HG03175 (cell line): ENCODE measurements around the gene DRAM1.
"Not testable (repeated sequence)": the region's sequence is repeated elsewhere in the genome, so short reads cannot be mapped to it uniquely, and the experiment has no call there.

ENCODE experiments used
- ATAC-seq: cut with Tn5 transposase; IDR thresholded peaks from one replicate; pipeline ENCODE4 v1.9.1; 2021; ENCODE audit warnings: mild to moderate bottlenecking, moderate library complexity; ENCODE audit not compliant: unreplicated experiment

The DRAM1 gene

DNA sequence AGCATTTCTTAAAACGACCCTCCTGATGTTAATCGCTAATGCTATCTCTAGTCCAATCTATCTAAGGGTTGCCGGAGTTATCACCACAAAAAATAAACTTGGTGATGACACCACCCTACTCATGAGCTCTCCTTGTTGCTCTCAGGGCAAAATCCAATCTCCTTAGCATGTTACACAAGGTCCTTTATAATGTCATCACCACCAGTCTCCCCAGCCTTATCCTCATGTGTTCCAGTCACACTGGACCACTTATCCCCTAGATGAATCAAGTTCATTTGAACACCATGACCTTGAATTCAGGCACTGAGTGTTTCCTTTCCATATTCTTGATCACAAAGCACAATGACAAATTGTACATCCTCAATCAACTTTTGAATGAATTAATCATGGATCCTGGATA lies 19.0 kb upstream of the DRAM1 start:
- ATAC-seq: no peak

DNA sequence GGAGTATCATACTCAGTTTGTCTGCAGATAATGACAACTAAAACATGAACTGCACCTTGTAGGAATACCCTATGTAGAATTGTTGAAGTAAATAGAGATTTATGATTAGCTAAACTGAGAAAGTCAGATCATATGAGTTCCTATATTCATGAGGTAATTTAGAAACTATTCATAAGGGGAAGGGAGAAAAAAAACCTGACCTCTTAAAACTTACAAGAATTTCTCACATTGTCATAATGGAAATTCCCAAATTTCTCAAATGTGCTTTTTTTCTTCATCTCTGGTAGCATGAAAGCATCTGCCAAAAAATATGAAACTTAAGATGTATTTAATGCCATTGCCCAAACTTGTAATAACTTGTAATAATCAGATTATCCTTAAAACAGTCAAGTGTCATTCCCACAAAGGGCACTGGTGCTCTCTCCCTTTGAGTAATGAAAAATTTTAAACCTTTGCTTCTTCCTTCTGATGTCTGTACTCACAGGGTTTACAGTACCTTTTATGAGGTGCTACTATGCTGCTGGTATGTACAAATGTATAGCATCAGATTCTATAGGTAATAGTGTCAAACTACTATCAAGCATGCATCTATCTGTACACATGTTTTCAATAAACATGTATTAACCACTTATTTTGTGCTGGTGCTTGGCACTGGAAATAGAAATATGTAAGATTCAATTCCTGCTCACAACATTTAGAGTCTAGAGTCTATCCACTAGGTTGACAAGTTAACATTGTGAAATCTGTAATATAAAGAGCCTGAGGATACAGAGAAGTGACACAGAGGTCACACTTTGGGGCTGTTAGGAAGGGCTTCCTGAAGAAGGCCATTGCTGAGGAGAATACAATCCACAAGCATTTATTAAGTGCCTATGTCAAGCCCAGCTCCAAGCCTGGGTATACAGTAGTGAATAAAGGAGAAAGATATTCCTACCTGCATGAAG lies 17.4 kb upstream of the DRAM1 start:
- ATAC-seq: no peak

DNA sequence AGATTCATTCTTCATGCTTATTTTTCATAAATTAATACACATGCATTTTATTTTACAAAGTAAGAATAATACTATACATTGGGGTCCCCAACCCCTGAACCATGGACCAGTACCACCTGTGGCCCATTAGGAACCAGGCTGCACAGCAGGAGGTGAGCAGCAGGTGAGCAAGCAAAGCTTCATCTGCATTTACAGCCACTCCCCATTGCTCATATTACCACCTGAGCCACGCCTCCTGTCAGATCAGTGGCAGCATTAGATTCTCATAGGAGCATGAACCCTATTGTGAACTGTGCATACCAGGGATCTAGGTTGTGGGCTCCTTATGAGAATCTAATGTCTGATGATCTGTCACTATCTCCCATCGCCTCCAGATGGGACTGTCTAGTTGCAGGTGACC lies 15.7 kb upstream of the DRAM1 start:
- ATAC-seq: not testable (repeated sequence)

DNA sequence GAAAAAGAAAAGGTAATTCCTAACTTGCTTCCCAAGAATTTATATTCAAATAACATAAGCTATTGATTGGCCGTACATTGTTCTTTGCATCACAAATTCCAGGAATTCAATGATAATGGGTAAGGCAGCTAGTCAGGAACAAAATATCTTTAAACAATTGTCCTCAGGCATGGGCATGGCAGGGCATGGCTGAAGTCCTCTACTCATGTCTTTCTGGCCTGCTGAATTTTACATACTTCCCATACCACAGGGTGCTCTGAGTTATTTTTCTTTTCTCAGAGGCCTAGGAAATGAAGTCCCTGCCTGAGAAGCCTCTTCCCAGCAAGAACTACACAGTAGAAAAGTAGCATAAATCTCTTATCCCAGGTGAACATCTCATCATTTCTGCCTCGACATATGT lies 15.1 kb upstream of the DRAM1 start:
- no peak for ATAC-seq

DNA sequence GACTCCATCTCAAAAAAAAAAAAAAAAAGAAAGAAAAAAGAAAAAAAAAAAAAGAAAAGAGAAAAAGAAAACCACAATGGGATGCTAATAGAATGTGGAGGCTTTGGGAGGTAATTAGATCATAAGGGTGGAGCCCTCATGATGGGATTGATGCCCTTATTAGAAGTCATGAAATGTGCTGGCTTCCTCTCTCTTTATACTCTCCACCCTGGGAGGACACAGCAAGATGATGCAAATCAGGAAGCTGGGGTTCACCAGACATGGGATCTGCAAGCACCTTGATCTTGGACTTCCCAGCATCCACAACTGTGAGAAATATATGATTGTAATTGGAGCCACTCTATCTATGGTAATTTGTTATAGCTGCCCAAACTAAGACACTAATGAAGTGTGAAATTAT lies 13.4 kb upstream of the DRAM1 start:
- no peak for ATAC-seq

DNA sequence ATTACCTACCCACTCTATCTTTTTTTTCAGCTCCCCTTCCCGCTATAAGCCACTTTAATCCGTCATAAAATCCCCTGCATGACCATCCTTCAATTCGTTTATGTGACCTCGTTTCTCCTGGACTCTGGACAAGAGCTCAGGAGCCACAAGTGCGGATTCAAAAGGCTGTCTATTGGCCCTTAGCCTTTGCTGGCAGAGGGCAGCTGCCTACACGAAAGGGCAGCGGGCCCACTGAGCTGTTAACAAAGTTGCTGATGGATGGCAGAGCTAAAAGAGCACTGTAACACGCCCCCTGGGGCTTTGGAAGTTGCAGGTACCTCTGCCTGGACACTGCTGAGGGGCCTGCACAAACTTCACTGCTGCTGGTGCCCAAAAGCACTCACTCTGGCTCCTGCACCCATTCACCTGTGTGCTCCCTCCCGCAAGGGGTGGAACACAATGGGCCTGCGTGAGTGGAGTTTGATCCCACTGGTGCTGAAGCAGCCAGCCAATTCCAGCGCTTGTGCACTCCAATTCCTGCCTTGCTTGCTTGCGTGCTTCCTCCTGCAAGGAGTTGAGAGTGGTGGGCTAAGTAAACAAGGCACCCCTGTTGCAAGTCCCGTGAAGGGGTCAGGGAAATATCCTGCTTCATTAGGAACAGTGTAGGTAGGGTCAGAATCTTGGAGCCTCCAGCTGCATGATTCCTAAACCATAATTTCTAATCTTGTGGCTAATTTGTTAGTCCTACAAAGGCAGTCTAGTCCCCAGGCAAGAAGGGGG lies 10.6 kb upstream of the DRAM1 start:
- no peak for ATAC-seq

DNA sequence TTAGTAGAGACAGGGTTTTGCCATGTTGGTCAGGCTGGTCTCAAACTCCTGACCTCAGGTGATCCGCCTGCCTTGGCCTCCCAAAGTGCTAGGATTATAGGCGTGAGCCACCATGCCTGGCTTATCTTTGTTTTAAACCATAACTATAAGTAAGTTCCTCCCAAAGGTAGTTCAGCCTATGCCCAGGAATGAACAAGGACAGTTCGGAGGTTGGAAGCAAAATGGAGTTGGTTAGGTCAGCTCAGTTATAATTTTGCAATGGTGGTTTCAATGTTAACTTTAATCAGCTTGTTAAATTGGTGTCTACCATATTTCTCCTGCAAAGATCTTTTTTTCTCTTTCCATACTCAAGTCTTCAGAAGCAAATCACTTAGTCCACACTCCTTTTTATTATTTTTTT lies 9.8 kb upstream of the DRAM1 start:
- ATAC-seq: not testable (repeated sequence)

DNA sequence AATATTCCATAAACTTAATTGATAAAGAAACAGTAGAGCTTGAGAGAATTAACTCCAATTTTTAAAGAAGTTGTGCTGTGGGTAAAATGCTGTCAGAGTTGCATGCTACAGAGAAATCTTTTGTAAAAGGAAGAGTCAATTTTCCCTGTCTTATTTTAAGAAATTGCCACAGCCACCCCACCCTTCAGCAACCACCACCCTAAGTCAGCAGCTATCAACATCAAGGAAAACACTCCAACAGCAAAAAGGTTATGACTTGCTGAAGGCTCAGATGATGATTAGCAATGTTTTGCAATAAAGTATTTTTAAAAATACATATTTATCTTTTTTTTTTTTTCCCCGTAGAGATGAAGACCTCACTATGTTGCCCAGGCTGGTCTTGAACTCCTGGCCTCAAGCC lies 6.5 kb upstream of the DRAM1 start:
- ATAC-seq: no peak

DNA sequence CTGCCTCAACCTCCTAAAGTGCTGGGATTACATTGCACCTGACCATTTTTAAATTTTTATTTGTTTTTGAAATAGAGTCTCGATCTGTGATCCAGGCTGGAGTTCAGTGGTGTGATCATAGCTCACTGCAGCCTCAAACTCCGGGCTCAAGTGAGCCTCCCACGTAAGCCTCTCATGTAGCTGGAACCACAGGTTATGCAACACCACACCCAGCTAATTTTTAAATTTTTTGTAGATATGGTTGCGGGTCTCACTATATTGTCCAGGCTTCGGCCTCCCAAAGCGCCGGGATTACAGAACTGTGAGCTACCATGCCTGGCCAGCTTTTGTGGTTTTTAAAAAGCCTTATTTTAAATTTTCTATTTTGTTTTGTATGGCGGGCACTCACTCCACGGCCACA lies 2.2 kb upstream of the DRAM1 start:
- no peak for ATAC-seq

DNA sequence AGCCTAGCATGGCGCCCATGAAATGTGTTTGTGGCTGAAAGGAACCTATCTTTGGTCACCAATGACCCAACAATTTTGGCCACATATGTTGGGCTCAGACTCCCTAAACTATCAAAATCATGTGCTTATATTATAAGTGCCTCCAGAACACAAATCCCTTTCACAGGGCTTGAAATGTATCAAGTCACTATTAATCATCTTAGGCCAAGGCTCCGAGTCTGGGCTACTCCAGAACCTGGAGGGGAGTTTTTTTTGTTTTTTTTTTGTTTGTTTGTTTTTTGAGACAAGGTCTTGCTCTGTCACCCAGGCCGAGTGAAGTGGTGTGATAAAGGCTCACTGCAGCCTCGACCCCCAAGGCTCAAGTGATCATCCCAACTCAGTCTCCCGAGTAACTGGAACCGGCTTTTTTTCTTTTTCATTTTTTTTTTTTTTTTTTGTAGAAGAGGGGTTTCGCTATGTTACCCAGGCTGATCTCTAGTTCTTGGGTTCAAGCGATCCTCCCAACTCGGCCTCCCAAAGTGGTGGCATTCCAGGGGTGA lies 989 bp upstream of the DRAM1 start:
- no peak for ATAC-seq

DNA sequence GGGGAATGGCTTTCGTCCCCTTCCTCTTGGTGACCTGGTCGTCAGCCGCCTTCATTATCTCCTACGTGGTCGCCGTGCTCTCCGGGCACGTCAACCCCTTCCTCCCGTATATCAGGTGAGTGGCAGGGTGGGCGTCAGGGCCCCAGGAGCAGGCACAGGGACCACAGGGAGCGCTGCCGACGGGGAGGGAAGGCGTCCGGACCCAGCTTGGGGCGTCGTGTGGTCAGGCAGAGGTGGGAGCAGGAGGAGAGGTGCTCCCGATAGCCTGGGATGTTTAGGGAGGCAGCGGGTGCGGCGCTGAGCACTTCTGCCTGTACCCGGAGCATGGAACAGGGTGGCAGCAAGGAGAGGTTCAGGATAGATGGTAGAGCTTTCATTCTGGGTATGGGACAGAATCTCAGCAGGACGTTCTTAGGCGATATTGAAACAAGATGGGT lies 444 bp downstream of the DRAM1 start:
- peak; percentile 20 for ATAC-seq

DNA sequence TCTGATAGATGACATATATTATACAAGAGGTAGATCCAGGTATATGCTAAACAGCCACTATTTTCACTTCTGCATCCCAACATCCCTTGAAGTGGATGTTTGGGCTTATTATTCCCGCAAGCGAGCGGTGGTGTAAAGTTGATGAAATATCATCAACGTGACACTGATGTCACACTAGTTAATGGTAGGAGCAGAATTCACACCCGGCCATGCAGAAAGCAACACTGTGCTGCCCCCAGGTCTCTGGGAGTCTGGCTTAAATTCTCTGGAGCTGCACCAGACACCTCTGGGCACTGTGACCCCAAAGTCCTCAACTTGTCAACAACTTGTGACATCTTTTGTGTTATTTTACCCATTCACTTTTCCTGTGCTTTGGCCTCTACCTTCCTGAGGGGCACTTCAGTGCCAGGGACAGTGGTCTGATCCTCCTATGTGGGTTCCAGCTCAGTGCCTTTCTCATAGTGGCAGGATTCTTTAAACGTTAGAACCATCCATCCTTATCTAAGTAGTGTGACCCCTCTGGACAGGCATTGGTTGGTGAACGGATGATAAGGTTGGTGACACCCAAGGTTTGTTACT lies 952 bp downstream of the DRAM1 start:
- no peak for ATAC-seq

DNA sequence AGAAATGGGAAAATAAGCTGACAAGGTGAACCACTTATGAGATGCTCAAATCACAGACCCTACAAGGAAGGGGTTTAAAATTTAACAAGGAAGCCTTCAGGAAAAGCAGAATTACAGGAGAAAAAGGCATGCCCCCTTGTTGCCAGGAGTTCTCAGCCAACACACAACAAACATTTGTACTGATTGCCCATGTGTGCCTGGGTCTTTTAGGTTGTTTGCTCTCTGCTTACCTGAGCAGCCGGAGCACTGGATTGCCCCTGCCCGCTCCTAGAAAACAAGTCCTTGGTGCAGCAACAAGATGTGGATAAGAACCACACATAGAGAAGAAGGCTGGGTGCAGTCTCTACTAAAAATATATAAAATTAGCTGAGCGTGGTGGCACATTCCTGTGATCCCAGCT lies 3.4 kb downstream of the DRAM1 start:
- no peak for ATAC-seq

DNA sequence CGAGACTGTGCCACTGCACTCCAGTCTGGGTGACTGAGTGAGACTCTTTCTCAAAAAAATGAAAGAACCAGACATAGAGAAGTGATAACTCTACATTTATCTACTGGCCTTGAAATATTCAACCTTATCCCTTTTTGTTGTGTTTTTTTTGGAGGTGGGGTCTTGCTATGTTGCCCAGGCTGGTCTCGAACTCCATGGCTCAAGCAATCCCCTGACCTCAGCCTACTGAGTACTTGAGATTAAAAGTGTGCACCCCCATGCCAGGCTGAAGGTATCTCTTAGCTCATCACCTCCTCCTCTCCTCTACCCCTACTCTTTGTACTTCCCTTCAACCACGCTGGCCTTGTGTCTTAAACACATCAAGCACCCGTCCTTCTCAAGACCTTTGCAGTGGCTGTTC lies 3.8 kb downstream of the DRAM1 start:
- ATAC-seq: no peak

DNA sequence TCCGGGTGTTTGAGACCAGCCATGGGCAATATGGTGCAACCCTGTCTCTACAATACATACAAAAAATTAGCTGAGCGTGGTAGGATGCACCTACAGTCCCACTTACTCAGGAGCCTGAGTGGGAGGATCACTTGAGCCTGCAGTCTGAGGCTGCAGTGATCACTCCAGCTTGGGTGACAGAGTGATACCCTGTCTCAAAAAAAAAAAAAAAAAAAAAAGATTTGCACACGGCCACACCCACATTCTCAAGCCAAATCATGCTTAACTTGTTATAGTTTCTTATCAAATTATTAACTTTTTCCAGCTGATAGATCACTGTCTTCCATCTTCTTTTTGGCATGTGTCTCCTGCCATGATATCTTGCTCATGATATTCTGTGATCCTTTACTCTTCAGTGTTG lies 6.8 kb downstream of the DRAM1 start:
- no peak for ATAC-seq

DNA sequence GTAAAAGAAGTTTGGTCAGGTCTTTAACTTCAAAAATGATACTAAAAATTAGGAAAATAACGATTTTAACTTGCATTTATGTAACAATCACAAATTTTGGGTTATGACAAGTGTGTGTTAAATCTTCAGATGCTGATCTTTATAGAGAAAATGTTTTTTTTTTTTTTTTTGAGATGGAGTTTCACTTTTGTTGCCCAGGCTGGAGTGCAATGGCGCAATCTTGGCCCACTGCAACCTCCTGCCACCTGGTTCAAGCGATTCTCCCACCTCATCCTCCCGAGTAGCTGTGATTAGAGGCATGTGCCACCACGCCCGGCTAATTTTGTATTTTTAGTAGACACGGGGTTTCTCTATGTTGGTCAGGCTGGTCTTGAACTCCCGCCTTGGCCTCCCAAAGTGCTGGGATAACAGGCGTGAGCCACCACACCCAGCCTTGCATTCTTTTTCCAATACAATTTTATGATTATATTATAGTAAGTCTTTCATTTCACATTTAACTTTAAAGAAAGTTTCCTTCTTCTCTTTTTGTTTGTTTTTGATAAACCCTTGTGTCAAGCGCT lies 7.5 kb downstream of the DRAM1 start:
- ATAC-seq: not testable (repeated sequence)

DNA sequence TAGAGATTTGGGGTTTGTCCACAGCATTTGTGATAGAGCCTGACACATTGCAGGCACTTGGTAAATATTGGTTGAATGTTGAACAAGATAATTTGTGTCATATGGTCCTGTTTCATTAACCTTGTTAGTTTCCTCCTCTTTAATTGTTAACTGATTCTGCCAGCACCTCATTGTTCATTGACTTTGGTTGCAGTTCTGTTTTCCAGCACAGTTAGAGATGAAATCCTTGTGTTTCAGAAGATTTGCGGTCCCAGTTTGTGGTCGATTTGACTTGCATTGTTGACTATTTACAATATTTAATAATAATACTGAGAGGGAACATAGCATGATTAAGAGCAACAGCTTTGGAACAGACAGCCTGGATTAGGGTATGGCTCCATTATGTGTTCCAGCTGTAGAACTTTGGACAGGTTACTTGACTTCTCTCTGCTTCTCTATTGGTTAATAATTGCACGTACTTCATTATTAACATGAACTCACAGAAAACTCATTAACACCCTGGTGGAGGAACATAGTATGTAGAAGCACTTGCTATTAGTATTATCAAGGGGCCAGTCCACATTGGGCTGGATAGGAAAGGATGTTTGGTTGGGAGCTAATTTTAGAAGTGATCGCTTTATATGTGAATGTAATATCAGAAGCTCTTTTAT lies 8.7 kb downstream of the DRAM1 start:
- ATAC-seq: peak; percentile 85

DNA sequence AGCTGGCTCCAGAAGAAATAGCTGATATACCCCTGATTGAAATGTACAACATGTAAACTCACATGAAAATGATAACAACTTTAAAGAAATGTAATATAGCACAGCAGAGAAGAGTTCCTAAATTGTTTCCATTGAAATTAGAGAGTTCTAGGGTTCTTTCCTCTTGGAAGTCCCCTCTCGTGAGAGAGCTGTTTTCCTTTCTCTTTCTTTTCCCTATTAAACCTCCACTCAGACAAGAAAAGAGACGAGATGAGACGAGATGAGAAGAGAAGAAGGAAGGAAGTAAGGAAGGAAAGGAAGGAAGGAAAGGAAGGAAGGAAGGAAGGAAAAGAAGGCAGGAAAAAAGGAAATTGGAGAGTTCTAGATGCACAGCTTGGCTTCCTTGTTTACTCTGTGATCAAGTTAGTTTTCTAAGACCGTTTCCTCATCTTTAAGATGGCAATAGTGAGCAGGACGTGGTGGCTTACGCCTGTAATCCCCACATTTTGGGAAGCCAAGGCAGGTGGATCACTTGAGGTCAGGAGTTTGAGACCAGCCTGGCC lies 11.9 kb downstream of the DRAM1 start:
- ATAC-seq: no peak

DNA sequence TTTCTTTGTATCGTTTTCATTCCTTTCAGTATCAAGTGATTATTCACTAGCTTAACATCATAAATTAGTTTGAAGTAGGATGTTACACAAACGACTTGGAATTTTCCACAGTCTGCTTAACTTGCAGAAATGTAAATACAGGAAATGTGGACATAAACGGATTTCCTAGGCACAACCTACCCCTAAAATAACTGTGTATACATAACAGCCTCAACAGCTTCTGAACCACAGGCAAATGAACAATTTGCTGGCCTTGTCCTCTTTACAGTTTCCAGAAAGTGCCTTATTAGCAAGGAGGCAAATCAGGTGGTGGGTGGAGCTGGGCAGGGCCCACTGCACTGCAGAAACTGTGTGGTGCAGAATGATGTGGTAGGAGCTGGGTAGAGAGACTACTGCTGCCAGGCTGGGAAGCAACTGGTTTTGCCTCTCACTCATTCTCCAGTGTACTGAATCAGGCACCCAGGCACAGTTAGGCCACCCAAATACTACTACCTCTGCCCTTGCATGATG lies 14.1 kb downstream of the DRAM1 start:
- peak; percentile 90 for ATAC-seq

DNA sequence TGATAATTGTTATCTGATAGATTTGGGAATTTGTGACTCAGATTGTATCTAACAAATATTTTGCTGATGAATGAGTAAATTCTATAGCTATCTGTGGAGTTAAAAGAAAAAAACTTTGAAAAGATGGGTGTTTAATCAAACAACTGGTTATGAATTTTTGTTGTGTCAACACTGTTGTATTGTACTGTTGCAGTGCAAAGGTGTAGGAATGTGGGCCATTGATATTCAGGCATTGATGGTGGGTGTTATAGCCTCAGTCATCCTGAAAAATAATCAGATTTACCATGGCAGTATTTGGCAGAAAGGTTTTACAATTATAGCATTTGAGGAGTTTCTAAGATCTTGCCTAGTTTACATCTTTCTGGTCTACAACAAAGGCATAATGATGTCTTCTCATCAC lies 15.4 kb downstream of the DRAM1 start:
- ATAC-seq: no peak
